8988T (cell line): ENCODE measurements around the gene CYP46A1.

ENCODE experiments used
- DNase-seq: peaks from one replicate; pipeline ENCODE4 v3.0.0; 2011

The CYP46A1 gene

DNA sequence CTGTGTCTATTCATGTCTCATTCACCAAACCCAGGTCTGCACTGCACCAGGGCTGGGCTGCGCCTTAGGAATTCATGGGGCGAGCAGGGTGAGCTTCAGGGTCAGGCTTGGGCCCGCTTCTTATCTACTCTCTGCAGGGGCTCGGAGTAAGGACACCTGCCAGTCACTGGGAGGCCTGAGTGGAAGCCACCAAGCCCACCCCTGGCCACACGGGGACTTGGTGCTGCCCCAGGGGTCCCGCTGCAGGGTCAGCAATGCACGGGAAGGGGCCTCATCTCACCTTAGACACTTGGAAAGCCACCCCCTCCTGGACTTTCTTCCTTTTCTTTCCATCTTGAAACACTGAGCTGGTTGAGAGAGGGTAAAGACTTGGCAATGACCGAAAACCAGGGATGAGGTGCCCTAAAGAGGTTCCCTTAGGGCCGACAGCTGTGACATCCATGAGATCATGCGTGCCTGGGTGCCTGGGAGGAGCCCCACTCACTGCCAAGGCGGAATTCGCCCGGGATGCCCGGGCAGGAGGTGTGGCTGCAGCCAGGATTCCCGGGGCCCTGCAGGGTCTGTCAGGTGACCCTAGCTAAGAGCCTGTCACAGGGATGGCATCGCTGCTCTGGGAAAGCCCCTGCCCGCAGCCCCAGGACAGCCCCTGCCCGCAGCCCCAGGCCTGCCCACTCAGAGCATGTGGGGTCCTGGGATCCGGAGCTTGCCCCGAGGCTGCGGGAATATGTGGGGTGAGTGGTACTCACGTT lies 63.7 kb downstream of the CYP46A1 start:
- DNase-seq = no peak

DNA sequence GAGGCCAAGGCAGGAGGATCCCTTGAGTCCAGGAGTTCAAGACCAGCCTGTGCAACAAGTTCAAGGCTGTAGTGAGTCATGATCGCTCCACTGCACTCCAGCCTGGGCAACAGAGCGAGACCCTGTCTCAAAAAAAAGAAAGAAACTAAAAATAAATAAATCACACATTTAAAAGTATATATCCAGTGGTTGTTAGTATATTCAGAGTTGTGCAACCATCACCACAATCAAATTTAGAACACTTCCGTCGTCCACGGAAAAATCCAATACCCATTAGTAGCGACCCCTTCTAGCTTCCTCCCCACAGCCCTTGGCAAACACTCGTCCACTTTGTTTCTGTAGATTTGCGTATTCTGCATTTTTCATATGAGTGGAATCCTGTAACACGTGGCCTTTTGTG lies 64.4 kb downstream of the CYP46A1 start:
- no peak for DNase-seq

DNA sequence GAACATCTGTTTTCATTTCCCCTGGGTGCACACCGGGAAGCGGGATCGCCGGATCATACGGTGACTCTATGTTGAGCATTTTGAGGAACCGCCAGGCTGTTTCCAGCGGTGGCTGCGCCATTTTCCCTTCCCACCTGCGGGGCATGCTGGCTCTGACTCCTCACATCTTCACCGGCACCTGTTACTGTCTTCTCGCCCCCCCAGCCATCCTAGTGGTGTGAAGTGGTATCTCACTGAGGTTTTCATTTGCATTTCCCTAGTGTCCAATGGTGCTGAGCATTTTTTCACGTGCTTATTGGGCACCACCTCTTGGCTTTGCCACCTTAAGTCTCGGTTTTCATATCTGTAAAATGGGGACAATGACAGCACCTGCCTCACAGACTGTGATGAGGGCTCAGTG lies 65.0 kb downstream of the CYP46A1 start:
- no peak for DNase-seq

DNA sequence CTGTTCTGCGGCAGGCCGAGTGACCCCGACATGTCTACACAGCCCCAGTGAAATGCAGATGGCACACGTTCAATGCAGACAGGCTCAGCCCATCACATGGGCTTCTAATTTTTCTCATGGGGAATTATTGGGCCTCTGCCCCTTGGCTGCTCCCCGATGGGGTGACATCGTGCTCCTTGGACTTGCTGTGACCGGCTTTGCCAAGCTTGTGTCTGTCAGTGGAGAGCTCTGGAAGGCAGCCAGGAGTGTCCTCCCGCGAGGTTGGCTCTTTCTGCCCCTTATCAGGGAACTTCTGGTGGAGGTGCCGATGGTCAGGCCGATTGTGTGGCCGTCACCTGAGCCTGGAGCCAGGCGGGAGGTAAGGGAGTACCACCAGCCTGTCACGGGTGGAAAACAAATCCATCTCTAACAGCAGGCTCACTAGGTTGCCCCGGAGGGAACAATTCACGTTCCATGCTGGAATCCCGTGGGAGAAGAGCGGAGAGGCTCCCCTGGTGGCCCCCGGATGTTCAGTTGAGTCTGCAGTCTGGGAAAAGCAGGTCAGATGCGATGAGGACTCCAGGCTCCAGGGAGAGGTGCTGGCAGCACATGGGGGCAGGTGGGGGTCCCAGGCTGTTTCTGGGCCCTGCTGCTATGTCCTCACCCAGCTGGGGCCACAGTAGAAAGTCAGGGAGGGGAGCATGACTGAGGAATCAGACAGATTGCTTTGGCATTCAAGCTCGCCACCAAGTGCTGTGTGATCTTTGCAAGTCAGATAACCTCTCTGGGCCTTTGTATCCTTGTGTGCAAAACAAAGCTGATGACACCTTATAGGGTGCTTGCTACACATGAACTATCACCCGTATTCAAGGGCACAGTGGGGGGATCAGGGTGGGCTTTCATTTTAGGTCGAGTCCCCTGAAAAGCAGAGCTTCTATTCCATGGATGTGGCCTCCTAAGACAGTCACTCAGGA lies 65.9 kb downstream of the CYP46A1 start:
- no peak for DNase-seq

DNA sequence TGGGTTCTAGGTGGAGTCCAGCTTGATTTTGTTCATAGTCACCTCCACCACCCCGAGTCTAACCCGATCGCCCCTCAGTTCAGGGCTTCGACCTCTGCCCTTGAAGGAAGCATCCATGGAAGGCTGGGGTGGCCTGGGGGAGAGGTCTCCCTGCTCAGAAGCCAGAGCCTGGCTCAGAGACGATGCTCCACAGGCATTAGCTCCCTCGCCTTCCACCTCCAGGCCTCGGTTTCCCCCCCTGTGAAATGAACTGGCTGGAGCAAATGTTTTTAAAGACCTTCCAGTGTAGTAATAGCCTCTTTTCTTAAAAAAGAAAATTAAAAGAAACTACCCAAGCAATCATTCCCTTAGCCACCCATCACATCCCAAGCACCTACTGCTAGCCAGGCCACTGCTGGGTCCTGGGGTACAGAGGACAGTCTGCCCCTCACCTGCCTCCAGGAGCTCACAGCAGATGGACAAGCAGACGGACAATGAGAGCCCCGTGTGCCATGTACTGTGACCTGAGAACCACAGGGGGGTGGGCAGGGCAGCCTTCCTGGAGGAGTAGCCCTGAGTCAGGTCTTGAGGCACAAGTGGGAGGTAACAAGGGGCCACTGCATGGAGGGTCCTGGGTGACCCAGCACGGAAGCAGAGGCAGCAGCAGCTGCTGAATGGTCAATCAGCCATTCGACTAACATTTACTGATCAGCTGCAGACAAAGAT lies 66.8 kb downstream of the CYP46A1 start:
- DNase-seq = no peak

DNA sequence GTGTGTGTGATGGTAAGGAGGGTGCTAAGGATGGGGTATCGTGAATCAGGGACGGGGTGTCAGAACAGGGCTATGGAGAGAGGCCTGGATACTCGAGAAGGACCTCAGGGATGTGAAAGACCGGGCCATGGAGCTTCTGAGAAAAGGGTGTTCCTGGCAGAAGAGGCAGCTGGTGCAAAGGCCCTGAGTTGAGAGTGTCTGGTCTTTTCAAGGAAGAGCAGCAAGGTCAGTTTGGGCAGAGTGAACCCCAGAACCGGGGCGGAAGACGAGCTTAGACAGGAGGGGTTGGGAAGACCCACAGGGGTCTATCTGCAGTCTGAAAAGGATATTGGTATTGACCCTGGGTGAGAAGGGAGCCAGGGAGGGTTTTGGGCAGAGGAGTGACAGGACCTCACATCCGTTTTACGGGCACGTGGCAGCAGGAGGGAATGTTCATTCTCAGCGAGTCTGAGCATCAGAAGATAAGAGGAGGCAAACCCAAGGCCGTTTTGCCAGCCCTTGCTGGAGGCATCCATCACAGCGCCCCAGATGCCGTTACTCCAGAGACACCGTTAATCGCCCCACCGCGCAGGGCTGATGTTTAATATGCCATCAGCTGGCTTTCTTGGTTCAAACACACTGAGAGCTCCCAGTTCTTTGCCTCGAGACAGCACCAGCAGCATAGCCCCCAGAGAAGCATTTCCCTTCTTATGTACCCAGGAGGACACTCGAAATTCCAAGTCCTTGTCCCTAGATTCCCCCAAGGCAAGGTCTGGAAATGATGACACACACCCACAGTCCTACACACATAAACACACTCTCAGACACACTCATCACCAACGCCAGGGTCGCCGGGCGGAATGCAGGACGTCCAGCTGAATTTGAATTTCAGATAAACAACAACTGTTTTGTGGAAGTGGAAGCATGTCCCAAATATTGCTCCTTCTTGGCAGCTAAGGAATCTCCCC lies 67.7 kb downstream of the CYP46A1 start:
- no peak for DNase-seq

DNA sequence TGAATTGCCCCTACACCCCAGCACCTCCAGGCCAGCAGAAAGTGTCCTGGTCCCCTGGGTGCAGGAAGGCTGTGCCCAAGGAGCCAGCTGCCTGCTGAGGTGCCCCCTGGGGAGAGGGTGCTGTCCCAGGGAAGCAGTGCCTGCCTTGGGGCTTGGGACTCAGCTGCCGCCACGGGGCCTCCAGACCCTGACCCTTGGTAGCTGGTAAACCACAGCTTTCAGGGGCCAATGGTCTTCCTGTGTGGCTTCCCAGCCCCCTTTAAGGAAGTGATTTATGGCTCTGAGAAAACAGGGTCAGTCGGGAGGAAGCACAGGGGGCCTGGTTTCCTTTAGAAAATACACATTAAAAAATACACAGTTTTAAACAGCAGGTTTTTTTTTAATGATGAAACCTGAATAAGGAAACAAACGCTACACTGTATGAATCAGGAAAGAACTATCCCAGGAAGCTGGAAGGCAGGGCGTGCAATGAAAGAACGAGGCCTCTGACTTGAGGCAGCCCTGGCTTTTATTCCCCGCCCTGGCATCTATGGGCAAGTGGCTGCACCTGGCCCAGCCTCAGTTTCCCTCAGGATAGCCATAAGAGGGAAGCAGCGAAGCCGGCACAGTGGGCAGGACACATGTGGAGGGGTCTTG lies 68.5 kb downstream of the CYP46A1 start:
- no peak for DNase-seq

DNA sequence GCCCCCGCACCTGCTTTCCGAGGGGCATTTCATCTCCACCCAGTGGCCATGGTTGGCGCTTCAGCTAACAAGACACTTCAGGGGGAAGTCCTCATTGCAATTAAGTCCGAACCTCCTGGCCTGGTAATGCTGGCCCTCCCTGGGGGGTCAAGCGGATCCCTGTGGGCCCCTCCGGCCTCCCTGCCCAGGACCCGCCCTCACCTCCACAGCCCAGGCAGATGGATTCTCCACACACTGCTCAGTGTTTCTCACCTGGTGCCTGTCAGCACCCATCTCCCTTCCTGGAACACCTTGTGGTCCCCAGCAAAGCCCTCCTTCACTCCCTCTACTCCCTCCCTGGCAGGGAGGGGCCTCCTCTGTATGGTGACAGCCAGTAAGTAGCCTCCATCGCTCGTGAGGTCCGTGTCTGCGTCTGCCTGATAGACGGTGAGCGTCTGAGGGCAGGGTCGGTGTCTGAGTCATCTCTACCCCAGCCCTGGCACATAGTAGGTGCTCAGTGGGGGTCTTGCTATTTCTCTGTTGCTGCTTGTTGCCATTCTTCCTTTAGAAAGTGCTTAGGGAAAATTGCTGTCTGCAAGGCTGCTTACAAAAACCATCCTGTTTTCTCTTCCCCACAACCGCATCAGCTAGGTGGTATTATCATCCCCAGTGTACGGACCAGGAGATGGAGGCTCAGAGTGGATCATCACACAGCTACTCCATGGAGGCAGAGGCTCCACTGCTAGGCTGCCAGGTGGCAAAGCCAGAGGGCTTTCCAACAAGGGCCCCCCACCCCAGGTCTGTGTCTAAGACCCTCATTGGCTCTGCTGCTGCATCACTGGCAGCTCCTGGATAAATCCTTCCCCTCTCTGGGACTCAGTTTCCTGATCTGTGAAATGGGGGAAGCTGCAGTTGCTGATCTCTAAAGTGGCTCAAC lies 69.4 kb downstream of the CYP46A1 start:
- no peak for DNase-seq

DNA sequence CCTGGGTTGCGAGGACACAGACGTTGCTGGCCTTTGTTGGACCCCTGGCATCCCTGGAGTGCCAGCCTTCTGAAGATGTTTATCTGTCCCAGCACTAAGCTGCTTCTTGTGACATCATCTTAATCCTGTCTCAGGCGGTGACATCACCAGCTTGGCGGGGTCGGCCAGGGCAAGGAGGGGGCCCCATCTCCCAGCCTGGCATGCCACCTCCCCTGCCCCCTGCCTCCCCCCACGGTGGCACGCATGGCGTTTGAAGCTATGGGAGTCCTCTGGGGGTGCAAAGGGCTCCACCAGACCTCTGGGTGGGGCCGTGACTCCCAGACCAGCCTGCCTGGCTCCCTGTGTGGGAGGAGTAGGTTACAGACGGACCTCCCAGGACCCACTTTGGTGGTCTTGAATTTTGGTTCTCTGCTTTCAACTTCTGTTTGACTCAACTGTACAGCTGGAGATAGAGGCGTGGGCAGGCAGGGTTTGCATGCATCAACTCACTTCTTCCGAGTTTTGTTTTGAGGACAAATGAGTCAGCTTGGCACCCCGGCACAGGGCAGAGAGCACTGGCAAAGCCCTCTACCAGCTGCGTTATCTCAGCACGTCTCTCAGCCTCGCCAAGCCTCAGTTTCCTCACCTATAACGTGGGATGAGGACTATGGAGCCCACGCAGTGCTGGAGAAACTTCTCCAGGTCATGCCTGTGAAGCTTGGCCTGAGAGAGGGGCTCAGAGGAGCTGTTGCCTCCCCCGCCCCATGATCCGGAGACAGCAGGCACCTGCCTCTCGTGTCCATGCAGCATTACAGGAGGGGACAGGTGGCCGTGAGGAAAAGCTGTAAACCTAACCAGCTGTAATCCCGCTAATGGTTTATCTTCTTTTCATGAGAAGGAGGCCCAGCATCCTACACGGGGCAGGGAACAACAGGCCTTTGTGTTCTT lies 70.3 kb downstream of the CYP46A1 start:
- no peak for DNase-seq

DNA sequence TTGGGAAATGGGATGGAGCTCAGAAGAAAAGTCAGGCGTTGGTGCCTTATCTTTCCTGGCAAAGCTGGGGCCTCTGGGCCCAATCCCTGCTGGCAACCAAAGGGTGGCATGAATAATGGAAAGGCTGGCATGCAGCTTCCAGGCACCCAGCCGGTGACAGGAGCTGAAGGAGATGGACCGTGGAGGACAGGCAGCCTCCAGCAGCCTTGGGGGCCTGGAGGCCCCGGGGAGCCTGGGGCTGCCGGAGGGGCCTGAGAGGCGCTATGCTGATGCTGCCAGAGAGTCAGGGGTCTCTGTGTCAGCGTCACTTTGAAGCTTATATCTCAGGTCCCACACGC lies 70.9 kb downstream of the CYP46A1 start:
- no peak for DNase-seq

DNA sequence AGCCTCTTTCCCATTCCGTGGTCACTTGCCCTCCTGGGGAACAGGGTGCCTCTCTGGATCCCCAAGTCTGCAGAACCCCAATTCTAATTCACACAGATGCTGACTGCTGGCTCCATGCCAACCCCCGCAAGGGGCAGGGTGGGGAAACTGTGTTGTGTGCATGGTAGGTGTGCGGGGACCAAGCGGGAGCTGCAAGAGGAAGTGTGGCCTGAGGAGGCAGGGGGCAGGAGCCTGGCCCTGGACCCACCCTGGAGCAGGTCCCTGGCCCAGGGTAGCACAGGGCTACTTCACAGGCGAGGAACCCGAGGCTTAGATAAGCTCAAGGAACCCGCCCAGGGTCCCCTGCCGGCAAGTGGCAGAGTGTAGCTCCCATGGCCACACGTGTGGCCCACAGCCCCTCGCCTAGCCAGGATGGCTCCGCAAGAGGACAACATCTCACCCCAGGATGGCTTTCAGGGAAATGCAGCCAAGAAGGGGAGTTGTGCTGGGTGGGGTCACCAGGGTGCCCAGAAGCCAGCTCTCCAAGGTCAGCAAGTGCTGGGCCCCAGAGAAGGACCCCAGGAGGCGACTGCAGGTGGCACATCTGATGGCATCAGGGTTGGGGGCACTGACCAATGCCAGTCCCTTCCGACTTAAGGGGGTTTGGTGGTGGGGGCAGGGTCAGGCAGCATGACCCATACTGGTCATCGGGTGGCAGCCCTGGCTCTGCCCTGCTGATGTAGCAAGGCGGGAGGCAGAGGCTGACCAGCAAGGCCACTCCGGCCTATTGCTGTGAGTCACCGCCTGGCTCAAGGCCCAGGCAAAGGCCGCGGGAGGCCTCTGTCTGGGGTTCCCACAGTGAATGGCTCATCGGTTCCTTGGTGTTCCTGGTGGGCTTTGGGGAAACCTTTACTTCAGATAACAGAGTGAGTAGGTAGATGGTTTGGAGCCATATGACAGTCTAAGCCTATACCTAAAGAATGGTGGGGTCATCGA lies 71.8 kb downstream of the CYP46A1 start:
- DNase-seq = no peak

DNA sequence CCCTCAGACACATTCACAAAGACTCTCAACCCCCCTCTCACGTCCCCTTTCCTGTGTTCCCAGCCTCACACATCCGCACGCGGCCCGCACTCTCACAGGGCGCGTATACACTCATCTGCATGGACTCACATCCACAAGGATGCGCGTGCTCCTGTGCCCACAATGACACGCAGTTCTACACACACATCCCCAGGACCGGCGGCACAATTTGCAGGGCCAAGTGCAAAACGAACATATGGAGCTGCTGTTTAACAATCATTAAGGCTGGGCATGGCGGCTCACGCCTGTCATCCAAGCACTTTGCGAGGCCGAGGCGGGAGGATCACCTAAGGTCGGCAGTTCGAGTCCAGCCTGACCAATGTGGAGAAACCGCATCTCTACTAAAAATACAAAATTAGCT lies 72.7 kb downstream of the CYP46A1 start:
- DNase-seq = no peak

DNA sequence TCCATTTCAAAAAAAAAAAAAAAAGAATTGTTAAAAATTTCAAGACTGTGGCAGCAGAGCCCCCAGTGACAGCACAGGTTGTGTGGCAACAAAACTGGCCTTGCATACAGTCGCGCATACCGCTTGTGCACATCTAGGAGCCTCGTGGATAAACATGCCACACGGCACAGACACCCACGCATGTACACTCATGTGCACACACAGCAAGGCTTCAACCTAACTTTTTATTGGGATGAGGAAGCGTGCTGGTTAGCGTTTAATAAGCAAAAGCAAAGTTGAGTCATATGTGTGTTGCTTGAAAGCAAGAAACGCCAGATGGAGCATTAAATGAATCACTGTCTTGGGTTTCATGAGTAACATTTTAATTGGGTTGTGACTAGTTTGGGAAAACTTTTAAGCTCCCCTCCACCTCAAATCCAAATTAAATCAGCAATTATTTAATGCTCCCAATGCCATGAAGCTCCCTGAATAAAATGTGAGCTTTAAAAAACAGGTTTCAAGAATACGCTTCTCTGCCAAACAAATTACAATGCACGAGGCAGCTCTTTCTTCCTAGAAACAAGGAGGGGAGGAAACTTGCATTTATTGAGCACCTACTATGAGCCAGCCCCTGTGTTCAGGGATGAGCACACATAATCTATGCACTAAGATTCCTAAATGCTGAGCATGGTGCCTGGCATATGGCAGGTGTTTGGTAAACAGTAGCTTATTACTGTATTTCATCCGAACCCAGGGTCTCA lies 73.4 kb downstream of the CYP46A1 start:
- no peak for DNase-seq

DNA sequence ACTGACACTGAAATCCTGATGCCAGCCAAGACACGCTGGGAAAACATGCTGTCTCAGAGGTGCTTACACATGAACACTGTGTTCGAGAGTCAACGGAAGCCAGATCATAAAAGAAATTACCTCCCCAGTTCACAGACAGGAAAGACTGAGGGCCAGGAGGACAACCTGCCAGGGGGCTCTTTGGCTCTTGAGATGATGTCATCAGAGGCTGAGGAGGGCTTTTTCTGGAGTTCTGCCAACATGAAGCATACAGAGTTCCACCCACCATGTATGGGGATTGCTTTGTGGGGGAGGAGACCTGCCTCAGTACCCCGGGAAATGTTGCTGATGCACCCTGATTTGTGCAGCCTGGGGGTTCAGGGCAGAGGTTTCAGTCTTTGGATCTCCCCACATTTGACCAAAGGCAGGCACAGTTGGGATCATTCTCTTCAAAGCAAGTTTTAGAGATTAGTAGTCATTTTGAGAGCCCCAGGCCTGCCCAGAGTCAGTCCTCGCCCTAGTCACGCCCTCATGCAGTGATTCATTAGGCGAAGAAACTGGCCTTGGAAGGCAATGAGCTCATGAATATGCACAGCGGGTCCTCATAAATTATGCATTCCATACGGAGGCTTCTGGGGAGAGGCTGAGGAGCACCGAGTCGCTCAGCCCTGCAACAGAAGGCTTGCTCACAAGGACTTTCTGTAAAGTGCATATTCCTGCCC lies 74.2 kb downstream of the CYP46A1 start:
- no peak for DNase-seq

DNA sequence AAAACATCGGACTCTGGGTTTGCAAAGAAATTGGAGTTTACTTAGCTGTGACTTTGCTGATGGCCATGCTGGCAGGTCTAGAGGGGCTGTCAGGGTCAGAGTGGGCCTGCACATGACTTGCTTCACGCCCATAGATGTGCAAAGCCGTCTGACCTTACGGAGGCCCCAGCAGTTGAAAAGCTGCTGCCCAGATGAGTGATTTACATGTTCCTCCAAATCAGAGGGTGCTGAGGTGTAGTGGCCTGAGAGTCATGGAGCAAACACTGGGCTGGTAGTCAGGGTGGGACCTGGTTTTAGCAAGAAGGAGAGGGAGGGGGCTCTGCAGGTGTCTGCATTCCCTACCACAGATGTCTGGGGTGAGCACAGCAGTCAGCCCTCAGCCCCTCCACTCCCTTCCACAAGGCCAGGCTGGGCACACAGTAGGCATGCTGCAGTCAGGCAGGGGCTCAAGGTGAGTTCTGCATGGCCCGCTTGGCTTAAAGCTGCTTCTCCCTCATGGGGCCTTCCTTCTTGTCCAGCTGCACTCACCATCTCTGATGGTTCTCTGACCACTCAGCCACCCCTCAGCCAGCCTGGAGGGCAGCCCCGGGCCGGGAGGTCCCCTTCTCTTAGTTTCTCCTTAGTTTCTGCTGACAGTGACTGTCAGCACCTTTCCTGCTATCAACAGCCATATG lies 74.9 kb downstream of the CYP46A1 start:
- no peak for DNase-seq

DNA sequence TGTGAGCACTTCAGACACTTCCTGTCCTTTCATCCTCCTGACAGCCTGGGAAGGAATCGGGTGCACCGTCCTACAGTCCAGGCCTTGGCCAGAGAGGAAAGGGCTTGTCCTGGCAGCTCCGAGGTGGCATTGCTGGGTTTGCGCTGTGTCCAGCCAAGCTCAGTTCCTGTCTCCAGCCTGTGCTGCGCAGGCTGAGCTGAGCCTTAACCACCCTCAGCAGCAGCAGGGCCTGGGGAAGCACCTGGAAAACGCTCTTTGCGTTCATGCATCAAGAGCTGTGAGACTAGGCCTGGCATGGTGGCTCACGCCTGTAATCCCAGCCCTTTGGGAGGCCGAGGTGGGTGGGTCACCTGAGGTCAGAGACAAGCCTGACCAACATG lies 75.4 kb downstream of the CYP46A1 start:
- no peak for DNase-seq

DNA sequence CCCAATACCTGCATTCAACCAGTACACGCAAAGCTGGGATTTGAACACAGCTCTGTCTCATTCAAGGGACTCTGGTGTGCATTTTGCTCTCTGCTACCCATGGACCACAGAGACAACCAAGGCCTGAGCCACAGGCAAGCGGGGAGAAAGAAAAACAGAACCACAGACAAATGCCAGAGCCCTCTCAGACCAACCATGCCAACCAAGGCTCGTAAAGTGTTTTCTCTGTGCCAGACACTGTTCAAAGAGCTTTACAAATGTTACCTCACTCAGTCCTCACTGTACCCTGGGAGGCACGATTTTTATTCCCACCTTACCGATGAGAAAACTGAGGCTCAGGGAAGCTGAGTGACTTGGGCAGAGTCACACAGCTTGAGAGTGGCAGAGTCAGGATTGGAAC lies 76.7 kb downstream of the CYP46A1 start:
- no peak for DNase-seq
